GM19099 (cell line): ENCODE data around the gene KIDINS220.

Experiments
- POLR2A ChIP-seq: IDR thresholded peaks from 3 replicates; pipeline ENCODE4 v1.6.1; 2011; ENCODE audit warnings: low read depth; ENCODE audit not compliant: insufficient read length; ENCODE audit errors: extremely low read depth

KIDINS220 gene

GRCh38 chr2:8836971-8837794 lies at the start of gene KIDINS220:
Gene KIDINS220 (minus strand): TSS chr2:8837613. CDS start chr2:8827093, 10,520 bp downstream.
- TF ChIP-seq POLR2A = peak; percentile 89

DNA sequence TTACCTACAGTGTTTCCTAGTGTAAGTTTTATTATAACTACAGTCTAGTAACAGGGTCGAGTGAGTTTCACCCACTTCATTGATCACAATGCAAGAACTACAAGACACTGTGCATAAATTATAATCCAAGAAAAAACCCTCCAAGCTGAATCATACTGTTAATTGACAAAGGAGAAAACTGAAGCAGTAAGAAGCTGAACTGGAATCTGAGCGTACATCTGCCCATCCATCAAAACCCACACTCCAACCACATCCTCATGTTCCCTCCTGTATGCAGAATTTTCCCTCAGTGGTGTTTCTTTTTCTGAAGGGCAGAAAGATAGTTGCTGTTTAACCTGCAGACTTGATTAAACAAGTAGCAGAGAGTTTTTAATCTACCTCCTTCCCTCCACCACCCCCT lies 49.5 kb upstream of the KIDINS220 start:
- TF ChIP-seq POLR2A = no peak

GRCh38 chr2:8886202-8886518 lies 48.7 kb upstream of the KIDINS220 start:
- TF ChIP-seq POLR2A = no peak

DNA sequence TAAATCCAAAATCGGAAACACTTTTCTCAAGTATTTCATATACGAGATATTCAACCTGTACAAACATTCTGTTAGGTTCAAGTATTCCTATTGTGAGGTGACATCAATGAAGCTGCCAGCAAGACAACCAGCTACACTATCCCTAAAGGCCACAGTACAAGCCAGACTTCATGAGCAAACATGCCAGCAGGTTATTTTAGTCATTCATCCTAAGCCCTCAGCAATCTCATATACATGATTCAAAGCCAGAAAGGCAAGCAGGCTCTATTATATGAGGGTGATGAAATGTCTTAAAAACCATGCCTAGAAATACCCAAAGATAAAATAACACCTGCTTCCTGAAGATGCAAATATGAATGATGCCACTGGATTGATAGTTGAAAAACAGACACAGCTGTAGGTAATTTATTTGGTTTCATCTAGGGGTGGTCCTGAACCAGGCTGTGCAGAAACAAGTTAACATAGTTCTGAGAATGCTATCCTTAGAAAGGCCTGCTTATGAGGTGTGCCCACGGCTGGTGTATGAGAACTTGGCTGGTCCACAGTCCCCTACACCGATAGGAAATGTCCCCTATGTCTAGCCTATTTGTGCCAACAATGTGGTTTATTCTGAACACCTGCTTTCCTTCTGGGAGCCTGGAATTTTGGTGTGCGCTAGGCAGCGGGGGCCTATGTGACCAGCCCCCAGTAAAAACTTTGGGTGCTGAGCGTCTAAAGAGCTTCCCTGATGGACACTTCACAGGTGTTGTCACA lies 48.2 kb upstream of the KIDINS220 start:
- TF ChIP-seq POLR2A = no peak

DNA sequence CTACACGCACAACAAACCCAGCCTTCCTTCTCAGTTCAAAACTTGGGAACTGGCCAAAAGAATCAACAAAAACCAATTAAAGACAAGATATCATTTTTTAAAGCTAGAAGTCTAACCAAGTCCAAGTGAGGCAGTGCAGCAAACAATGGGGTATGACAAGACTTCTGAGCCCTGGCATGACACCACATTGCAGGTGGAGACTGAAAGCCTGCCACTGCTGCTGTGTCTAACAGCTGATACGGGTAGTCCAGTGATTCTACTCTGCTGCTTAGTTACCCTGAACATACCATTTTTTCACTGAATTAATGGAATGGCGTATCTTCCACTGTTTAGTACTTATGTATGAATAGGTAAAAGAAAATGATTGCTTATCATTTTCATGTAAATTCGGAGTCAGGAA lies 47.4 kb upstream of the KIDINS220 start:
- TF ChIP-seq POLR2A = no peak

DNA sequence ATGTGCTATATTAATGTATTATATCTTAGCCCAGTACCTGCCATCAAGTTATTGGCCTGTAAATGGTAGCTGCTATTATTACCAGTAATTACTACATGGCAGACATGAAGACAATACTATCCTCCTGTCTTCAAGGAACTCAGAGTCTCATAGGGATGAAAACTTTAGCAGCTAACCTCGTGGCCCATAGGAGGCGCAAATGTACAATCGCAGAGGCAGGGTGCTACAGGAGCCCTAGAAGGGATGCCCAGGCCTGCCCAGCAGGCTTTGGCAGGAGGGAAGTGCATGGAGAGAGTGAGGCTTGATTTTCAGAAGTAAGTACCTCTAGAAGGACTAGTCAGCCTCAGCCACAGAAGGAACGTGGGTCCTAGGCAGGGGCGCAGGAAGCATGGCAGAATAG lies 44.7 kb upstream of the KIDINS220 start:
- no peak for TF ChIP-seq POLR2A

DNA sequence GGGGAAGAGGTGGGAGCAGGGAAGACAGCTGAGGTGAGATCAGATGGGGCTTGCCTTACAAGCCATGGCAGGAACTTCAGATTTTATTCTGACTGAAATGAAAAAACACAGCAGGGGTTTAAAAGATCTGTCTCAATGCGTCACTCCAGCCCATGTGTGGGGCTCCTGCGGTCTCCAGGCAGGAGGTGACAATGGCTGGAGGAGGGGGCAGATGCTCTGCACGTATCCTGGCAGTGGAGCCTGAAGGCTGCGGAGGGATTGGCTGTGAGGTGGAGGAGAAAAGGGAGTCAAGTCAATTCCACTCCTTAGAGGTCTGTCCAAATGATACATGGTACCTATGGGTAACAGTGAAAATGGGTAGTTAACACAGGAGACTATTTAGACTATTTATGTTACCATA lies 40.5 kb upstream of the KIDINS220 start:
- TF ChIP-seq POLR2A = no peak

GRCh38 chr2:8877332-8877731 lies 39.9 kb upstream of the KIDINS220 start:
- TF ChIP-seq POLR2A = no peak

DNA sequence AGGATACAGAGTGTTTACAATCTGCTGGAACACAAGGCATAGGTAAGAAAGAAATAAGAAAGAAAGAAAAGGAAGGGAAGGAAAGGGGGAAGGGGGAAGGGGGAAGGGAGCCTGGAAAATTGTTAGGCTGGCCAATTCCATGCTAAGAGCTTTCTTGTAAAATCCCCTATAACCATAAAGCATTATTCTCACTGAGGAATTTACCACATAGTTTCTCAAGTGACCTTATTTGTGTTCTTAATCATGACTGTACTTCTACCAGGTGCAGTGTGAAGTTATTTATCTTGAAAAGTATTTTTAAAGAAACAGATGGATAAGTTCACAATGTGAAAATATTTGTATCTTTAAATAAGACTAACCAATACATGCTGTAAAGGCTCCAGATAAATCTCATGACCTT lies 39.2 kb upstream of the KIDINS220 start:
- TF ChIP-seq POLR2A = no peak

GRCh38 chr2:8872821-8873432 lies 35.5 kb upstream of the KIDINS220 start:
- TF ChIP-seq POLR2A = no peak

DNA sequence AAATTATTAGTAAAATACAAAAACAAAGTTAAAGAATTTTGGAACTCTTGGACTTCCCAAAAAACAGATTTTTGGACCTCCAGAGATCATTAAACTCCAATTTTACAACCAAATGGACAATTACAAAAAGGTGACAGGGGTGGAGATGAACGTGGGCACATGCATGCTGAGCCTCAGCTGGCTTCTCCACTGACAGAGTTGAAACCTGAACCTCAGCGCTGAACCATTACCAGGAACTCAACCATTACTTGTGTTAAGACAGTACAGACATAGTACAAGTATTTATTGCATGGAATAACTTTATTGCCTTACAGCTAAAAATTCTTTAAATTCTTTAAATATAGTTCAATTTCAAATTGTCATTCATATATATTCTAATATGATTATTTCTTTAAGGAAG lies 33.0 kb upstream of the KIDINS220 start:
- TF ChIP-seq POLR2A = no peak

DNA sequence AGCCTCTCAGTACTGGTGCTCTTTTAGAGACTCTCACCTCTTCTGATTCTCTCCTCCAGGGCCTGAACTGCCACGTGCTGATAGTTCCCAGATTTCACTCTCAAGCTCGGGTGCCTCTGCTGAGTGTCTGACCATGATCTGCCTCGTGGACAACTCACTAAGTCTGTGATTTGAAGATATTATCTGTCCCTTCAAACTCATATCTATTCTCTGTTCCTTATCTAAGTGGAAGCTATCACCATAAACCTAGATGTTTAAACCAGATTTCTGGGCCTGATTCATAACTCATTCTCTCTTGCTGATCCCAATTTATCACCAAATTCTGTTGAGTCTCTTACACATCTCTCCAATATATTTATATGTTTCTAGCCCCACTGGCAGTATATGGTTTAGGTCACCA lies 29.9 kb upstream of the KIDINS220 start:
- no peak for TF ChIP-seq POLR2A

DNA sequence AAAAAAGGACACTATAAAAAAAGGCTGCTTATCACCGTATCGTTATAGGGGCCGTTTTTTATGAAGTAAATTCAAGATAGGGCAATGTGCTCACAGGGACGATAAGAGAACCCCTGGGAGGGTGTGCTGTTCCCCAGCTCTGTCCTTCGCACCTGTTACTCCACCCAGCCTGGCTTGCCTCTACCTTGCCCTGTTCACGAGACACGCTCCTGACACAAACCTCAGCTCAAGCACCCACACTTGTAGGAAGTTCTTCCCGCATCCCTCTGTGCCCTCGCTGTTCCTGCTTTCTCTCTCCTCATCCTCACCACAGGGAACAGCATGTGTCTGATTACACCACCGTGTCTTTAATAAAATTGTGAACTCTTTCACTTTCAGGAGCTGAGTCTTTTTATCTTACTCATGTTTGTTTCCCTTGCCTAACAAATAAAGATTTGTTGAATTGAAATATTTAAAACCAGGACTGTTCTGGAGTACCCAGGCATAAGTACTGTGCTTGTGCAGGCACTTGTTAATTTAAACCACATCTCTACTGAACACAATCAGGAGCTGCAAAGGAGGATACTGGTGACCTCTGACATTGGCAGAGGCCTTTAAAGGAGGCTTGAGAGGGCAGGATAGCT lies 26.0 kb upstream of the KIDINS220 start:
- no peak for TF ChIP-seq POLR2A

- TF ChIP-seq POLR2A = no peak
Observed at GRCh38 chr2:8862230-8862629, 24.8 kb upstream of the KIDINS220 start.

DNA sequence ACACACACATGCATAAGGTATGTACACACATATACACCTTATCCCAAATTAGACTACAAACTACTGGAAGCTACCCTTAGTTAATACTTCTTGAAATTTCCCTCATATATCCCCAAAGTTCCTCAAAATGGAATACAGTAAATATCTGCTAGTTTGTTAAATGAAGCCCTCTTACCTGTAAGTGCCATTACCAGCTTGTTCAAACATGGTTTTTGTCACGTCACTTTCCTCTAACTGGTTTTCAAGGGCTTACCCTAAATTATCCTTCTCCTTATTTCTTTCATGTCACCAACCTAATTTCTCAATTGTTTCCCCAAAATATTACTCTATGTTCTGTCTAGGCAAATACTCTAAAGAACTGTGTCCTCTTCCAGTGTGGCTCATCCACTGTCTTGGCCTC lies 24.4 kb upstream of the KIDINS220 start:
- no peak for TF ChIP-seq POLR2A

GRCh38 chr2:8860239-8860638 lies 22.8 kb upstream of the KIDINS220 start:
- no peak for TF ChIP-seq POLR2A

DNA sequence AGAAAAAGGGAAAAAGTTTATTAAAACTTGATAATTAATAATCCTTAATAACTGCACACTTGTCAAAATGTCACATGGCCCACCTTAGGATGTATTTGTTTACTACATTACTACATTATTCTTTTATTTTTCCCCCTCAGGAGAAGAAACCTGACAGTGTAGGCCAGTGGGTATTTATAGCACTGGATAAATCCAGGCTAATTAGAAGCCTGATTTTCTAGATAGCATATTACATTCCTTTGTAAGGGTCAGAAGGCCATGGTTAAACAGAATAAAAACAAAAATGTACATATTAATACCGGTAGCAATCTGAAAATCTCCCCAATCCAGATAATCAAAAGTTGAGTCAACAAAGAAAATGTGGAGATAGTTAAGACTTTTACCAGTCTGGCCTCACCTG lies 21.5 kb upstream of the KIDINS220 start:
- no peak for TF ChIP-seq POLR2A
